Osteocyte (in vitro differentiated cells): Measurements from ENCODE around the gene BANP. TPM values are rescaled to one million over a fixed set of nuclear protein-coding genes. Genes with fewer than 3 reads are reported as not detected.
A peak's percentile ranks its signal among the peaks of the same experiment; 100 is the strongest.

Experiments used
- DNase-seq: peaks from one replicate; pipeline ENCODE4 v3.0.0; 2021; ENCODE audit warnings: mixed read lengths; ENCODE audit not compliant: unreplicated experiment; ENCODE audit errors: extremely low spot score
- H3K27ac Mint-ChIP-seq: one replicate; pipeline ENCODE4 v1.8.0; 2021; ENCODE audit warnings: mild to moderate bottlenecking, mixed read lengths; ENCODE audit not compliant: unreplicated experiment
- H3K27me3 Mint-ChIP-seq: one replicate; pipeline ENCODE4 v1.8.0; 2021; ENCODE audit warnings: mixed read lengths; ENCODE audit not compliant: unreplicated experiment
- H3K36me3 Mint-ChIP-seq: one replicate; pipeline ENCODE4 v1.8.0; 2021; ENCODE audit warnings: mixed read lengths; ENCODE audit not compliant: unreplicated experiment
- H3K4me1 Mint-ChIP-seq: one replicate; pipeline ENCODE4 v1.8.0; 2021; ENCODE audit warnings: mixed read lengths; ENCODE audit not compliant: unreplicated experiment
- H3K4me3 Mint-ChIP-seq: one replicate; pipeline ENCODE4 v1.8.0; 2021; ENCODE audit warnings: mild to moderate bottlenecking, moderate library complexity, mixed read lengths; ENCODE audit not compliant: unreplicated experiment
- H3K9me3 Mint-ChIP-seq: one replicate; pipeline ENCODE4 v1.8.0; 2021; ENCODE audit warnings: mixed read lengths; ENCODE audit not compliant: unreplicated experiment
- CTCF ChIP-seq: fragments of 200-600 bp; sonication (generic); IDR thresholded peaks from 2 replicates; pipeline ENCODE4 v1.5.0; 2021; ENCODE audit warnings: antibody characterized with exemption, mild to moderate bottlenecking, moderate library complexity
- total RNA-seq: library from RNA; stranded (reverse); gene quantifications from 2 replicates; pipeline ENCODE4 v1.2.1, GENCODE V29; 2021

The BANP gene
- total RNA-seq, 1 donor from 2014 or later = 20.5 TPM

GRCh38 chr16:87951552-87952538 is 611 bp downstream of the BANP start:
- Mint-ChIP-seq H3K4me3 (peak overlapping the region; percentile 76), H3K27me3 (no peaks in the 10 kb centered on the region), H3K27ac (peak overlapping the region; percentile 80), H3K9me3 (no peaks in the 10 kb centered on the region), H3K4me1 (peaks cover 38% of the 10 kb centered on the region), H3K36me3 (peaks cover 4% of the 10 kb centered on the region)
- no peak for DNase-seq
- peak; percentile 26 for TF ChIP-seq CTCF

DNA sequence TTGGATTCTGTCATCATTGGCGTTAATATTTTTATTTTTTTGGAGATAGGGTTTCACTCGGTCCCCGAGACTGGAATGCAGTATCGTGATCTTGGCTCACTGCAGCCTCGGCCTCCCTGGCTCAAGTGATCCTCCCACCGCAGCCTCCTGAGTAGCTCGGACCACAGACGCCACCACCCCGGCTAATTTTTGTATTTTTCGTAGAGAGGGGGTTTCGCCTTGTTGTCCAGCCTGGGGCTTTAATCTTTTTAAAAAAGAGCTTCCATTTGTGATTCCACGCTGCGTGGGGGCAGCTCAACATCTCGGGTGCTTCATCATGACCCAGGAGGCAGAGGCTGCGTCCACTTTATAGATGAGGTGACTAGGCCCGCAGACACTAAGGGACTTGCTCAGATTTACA is 1.5 kb downstream of the BANP start:
- DNase-seq = no peak
- H3K27ac Mint-ChIP-seq = no peak overlapping the region
- H3K4me1 Mint-ChIP-seq = peaks cover 38% of the 10 kb centered on the region
- H3K9me3 Mint-ChIP-seq = no peaks in the 10 kb centered on the region
- peaks cover 11% of the 10 kb centered on the region for H3K36me3 Mint-ChIP-seq
- no peaks in the 10 kb centered on the region for H3K27me3 Mint-ChIP-seq
- no peak for TF ChIP-seq CTCF
- H3K4me3 Mint-ChIP-seq = peak overlapping the region; percentile 76

DNA sequence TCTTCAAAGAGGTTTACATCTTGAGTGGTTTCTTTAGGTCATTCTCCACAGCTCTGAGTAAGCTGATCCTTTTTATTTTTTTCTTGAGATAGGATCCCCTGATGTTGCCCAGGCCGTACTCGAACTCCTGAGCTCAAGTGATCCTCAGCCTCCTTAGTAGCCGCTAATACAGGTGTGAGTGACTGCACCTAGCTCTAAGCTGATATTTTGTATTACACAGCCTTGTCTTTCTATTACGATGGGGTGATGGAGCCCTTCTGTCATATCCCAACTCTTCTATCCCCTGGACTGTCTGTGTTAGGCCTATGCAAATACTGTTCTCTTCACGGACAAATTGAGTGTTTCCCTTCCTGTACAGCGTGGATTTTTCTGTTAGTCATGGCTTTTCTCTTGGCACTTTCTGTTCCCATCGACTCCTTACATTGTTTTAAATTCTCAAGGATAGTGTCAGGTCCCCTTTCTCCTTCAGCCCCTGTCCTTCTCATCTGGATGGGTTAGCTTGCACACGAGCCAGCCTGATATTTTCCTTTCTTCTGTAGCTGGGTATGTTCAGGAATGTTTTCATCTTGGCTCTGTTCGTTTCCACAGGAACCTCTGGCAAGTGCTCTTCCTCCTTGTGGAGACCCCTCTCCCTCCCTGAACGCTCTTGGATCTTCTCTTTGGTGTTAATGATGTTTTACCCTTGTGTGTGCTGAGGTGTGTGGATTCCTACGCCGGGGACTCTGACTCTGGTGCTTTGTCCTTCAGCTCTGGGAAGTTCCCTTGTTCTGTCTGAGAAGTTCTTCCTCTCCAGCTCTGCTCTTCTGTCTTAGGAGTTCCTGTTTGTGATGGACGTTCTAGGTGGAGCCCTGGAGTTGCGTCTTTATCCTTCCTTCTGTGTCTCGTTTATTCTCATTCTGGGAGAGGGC is 2.3 kb downstream of the BANP start:
- H3K27me3 Mint-ChIP-seq = no peaks in the 10 kb centered on the region
- H3K9me3 Mint-ChIP-seq = no peaks in the 10 kb centered on the region
- peaks cover 11% of the 10 kb centered on the region for H3K36me3 Mint-ChIP-seq
- H3K27ac Mint-ChIP-seq = peak overlapping the region; percentile 29
- DNase-seq = no peak
- H3K4me3 Mint-ChIP-seq = peak overlapping the region; percentile 44
- TF ChIP-seq CTCF = no peak
- H3K4me1 Mint-ChIP-seq = peaks cover 38% of the 10 kb centered on the region

- Mint-ChIP-seq H3K9me3 (no peaks in the 10 kb centered on the region), H3K27me3 (no peaks in the 10 kb centered on the region), H3K4me3 (no peak overlapping the region), H3K4me1 (peaks cover 38% of the 10 kb centered on the region), H3K36me3 (peaks cover 11% of the 10 kb centered on the region), H3K27ac (peak overlapping the region; percentile 15)
- no peak for TF ChIP-seq CTCF
- DNase-seq = no peak
Observed at GRCh38 chr16:87954361-87954760, 3.1 kb downstream of the BANP start.
